RKO (cell line): ENCODE measurements around the gene NAA15.
A peak's percentile ranks its signal among the peaks of the same experiment; 100 is the strongest.
"Not testable (repeated sequence)": the region's sequence is repeated elsewhere in the genome, so short reads cannot be mapped to it uniquely, and the experiment has no call there.

Source experiments
- DNase-seq: peaks from one replicate; pipeline ENCODE4 v3.0.0-alpha.2; 2016; ENCODE audit warnings: low spot score

NAA15 gene

GRCh38 chr4:139297001-139297410 is 4.3 kb upstream of the NAA15 start:
- DNase-seq, result peak; percentile 82

GRCh38 chr4:139299536-139299935 is 1.8 kb upstream of the NAA15 start:
- DNase-seq, result peak; percentile 70

DNA sequence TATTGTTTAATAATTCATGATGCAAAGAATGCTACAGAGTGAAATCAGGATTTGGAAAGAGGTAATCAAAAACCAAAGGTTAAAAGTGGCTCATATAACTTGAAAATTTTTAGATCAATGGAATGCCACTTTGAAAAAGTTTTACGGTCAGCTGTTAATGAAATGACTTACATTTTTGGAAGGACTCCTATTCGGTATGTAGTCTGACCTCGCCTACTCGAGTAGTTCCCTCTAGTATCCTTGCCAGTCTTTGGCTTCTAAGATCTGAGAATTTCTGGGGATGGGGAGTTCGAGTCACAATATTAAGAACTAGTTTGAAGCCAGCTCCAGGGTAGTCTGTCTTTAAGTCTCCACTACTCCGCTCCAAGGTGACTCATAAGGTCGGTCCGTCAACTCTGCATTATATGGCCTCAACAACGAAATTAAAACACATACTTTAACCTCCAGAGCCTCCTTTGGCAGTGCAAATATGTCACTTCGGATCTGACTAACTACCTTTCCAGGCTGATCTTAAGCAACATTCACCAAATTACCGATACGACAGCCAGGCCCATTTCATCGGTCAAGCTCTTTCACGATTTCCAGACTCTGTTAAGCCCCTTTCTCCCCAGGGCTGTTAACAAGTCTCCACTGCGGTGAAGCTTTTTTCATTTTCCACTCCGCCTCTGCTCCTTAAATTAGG is 733 bp upstream of the NAA15 start:
- DNase-seq, result peak; percentile 88

GRCh38 chr4:139301821-139302611 is 711 bp downstream of the NAA15 start, which contains the start of gene NDUFC1:
Gene NDUFC1, minus strand, starts transcription at chr4:139302477. Its CDS starts 6,679 bp downstream, at chr4:139295798.
- DNase-seq, result peak; percentile 78

- no peak for DNase-seq
Observed at GRCh38 chr4:139304920-139305319, 3.6 kb downstream of the NAA15 start.

- no peak for DNase-seq
Observed at GRCh38 chr4:139311909-139312308, 10.6 kb downstream of the NAA15 start.

DNA sequence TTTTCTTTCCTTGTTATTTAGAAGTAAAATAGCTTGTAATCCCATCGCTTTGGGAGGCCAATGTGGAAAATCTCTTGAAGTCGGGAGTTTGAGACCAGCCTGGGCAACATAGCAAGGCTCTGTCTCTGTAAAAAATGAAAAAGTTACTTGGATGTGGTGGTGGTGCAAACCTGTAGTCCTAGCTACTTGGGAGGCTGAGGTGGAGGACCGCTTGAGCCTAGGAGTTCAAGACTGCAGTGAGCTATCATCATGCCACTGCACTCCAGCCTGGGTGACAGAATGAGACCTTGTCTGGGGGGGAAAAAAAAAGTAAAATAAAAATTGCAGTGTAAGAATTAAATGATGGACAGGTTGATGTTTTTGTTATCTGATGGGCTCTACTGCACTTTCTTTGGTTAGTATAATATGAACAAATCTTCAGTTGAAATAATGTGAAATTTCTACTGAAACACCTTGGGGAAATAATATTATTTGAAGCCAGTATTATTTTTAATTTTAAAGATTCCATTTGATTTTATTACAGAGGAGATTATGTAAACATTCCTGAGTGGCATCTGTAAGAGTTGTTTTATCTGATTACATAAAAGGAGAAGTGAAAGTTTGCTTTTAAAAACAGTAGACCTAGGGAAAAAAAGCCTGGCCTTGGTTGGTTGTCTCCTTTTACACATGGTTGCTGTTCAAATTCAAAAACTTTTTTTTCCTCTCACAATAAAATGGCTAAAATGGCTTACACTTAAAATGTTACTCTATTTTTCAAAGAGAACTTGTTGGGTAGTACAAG is 11.4 kb downstream of the NAA15 start:
- no peak for DNase-seq

DNA sequence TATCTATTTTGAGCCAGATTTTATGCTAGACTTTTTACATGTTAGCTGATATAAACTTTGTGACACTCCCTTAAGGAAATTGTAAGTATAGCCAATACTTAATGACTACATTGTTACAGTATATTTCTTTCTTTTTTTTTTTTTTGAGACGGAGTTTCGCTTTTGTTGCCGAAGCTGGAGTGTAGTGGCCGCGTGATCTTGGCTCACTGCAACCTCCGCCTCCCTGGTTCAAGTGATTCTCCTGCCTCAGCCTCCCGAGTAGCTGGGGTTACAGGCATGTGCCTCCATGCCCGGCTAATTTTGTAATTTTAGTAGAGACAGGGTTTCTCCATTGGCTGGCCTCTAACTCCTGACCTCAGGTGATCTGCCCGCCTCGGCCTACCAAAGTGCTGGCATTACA is 12.1 kb downstream of the NAA15 start:
- DNase-seq, result not testable (repeated sequence)

DNA sequence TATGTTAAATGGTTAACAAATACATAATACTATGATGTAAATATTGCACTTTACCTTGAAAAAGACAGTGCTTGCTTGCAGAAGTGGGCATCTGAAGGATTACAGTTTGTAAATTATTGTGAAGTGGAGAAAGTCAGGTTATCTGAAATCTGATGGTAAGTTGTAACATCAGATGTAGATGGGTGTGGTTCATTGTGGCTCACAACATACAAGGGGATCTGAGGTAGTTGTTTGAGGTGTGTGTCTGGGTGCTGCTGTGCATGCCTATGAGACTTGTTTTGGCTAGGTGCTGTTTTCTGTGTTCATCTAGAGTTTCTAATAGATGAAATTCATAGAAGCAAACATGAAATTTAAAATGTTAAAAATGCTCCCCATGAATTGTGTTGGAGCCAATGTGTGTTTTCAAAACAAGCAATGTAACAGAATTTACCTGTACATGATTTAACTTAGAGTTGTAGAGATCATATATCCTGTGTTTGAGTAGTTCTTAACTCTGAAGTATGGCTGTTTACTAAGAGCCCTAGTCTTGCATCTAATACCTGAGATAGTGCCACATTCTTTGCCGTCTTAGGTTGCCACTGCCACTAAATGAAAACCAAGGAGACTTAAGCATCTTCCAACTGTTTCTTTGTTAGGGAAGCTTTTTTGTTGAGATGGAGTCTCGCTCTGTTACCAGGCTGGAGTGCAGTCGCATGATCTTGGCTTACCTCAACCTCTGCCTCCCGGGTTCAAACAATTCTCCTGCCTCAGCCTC is 12.9 kb downstream of the NAA15 start:
- DNase-seq, result no peak

DNA sequence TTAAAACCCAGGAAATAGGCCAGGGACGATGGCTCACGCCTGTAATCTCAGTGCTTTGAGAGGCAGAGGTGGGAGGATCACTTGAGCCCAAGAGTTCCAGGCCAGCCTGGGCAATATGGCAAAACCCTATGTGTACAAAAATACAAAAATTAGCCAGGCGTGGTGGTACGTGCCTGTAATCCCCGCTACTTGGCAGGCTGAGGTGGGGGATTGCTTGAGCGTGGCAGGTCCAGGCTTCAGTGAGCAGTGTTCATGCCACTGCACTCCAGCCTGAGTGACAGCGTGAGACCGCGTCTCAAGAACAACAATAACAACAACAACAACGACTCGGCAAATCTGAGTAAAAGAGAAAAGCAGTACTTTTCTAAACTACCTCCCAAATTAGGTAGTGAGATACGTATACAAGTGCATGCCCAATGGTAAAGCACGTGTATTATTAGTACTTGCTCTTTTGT is 13.9 kb downstream of the NAA15 start:
- no peak for DNase-seq

DNA sequence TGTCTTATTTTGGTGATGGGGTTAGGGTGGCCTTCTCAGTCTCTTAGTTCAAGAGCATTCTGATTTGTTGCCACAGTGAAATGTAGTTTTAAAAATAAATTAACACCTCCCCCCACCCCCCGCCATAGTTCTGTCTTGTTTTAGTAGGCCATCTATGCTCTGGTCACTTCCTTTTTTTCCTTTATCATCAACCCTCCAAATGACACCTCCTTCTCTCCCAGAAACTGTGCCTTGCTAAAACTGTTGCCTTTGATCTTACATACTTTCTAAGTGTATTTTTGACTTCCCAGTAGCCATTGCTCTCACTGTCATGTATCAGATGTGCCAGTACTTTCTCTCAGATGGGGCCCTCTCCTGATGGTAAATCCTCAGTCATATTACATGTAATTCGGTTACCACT is 15.4 kb downstream of the NAA15 start:
- no peak for DNase-seq

- no peak for DNase-seq
Observed at GRCh38 chr4:139317635-139318034, 16.3 kb downstream of the NAA15 start.

DNA sequence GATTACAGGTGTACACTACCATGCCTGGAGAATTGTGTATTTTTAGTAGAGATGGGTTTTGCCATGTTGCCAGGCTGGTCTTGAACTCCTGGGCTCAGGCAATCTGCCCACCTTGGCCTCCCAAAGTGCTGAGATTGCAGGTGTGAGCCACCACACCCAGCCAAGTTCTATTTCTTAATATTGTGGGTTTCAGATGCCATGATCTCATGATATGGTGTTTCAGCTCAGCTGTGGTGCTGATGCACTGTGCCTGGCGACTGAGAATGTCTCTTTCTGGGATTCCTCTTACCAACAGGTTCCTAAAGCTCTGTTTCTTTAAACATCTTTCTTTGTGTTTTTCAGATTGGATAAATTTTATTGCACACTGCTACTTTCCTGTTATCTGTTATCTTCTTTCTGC is 18.3 kb downstream of the NAA15 start:
- DNase-seq, result no peak

GRCh38 chr4:139322070-139322469 is 20.8 kb downstream of the NAA15 start:
- DNase-seq, result not testable (repeated sequence)

GRCh38 chr4:139322541-139322940 is 21.2 kb downstream of the NAA15 start:
- not testable (repeated sequence) for DNase-seq

- no peak for DNase-seq
Observed at GRCh38 chr4:139324620-139325019, 23.3 kb downstream of the NAA15 start.

- DNase-seq, result no peak
Observed at GRCh38 chr4:139329665-139330200, 28.4 kb downstream of the NAA15 start.

DNA sequence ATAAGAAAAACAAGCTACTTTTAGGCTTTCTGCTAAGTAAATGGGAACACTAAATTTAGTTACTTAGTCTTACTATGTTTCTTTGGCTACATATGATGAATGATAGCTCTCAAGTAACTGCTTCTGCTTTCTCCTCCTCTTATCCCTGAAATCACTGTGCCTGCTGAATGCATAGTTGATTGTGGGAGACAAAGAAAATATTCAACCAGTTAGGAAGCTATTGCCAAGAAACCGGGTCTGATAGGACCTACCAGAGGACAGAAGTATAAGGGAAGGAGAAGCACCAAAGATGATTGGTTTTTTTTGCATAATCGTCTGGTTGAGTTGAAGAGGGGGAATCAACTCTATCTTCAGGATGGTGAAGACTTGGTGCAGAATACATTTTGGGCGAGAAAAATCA is 29.0 kb downstream of the NAA15 start:
- DNase-seq, result no peak

- DNase-seq, result peak; percentile 22
Observed at GRCh38 chr4:139331185-139331584, 29.9 kb downstream of the NAA15 start.

DNA sequence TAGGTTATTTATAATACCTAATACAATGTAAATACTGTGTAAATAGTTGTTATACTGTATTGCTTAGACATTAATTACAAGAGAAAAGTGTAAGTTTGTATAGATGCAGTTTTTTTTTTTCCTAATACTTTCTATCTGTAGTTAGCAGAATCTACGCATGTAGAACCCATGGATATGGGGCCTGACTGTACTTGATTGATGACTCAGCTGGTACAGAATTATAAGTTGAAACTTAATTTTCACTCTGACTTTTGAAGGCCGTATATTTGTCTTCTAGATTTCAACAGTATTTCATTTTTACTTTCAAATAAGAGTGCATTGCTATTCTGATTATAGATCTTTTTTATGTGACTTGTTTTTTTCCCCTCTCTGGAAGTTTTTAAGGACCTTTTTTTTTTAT is 31.7 kb downstream of the NAA15 start:
- no peak for DNase-seq

DNA sequence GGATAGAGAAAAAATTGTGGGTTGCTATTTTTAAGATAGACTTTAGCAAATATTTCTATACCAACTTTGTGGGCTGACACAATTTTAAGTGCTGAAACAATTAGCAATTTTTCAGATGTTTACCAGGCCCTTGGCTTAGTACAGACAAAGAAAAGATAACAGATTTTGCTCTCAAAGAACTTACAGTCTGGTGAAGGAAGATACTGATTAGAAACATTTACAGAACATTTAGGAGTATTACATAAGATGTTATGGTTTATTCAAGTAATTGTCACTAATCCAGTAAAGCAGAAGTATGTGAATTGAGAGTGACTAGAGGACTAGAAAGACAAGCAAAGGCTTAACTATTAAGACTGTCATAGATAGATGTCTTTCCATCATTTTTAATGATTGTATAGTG is 36.3 kb downstream of the NAA15 start:
- DNase-seq, result no peak

GRCh38 chr4:139361301-139361700 is 60.0 kb downstream of the NAA15 start:
- DNase-seq, result no peak
